Measurements from ENCODE around the gene FHOD3. TPM values are rescaled to one million over a fixed set of nuclear protein-coding genes. Genes with fewer than 3 reads are reported as not detected.

FHOD3 gene
- total RNA-seq, 1 experiment from 2014 or later, result 18.1 TPM

- BruUV-seq (replicated peaks), result no TSS peak
- CTCF ChIA-PET, result no interaction called here
- Histone ChIP-seq H3K79me2 (ENCODE audit: low read length) (no peaks in the 10 kb centered on the region), H3F3A (ENCODE audit: low read length, unreplicated experiment) (no peaks in the 10 kb centered on the region), H3K27me3 (ENCODE audit: low read length) (no peaks in the 10 kb centered on the region), H3K4me2 (ENCODE audit: low read length) (no peak overlapping the region), H3K9me2 (replicated peaks; ENCODE audit: low read length) (no peaks in the 10 kb centered on the region), H3K27ac (ENCODE audit: low read length) (no peak overlapping the region), H4K20me1 (ENCODE audit: low read length) (no peaks in the 10 kb centered on the region), H3K9me3 (ENCODE audit: low read length) (no peaks in the 10 kb centered on the region), H3K4me1 (ENCODE audit: insufficient read depth, low read length) (no peaks in the 10 kb centered on the region), H2AFZ (ENCODE audit: low read length) (no peak overlapping the region), H3K4me3 (ENCODE audit: low read length) (no peak overlapping the region), H3K36me3 (ENCODE audit: low read depth, low read length) (no peaks in the 10 kb centered on the region), H3K9ac (ENCODE audit: low read length) (no peak overlapping the region)
- POLR2A ChIA-PET (ENCODE audit: unreplicated experiment), result no interaction called here
- DNase-seq (no peak), ATAC-seq (no peak)
- TF ChIP-seq EZH2phosphoT487 (IDR thresholded peaks at IDR 0.05; ENCODE audit: borderline replicate concordance, low read length), result no peak
- no peak for TF ChIP-seq EZH2 (IDR thresholded peaks at IDR 0.05; ENCODE audit: low read length, unreplicated experiment)
- TF ChIP-seq CTCF (conservative IDR thresholded peaks at IDR 0.05; ENCODE audit: low read depth, low read length), result no peak
- intact Hi-C loops (cut with micrococcal nuclease), result no loop called here
Observed at GRCh38 chr18:36589857-36590543, 292.5 kb downstream of the FHOD3 start.

GRCh38 chr18:36590621-36591580, 293.4 kb downstream of the FHOD3 start:
- Histone ChIP-seq H3K4me1 (ENCODE audit: insufficient read depth, low read length) (no peaks in the 10 kb centered on the region), H3K36me3 (ENCODE audit: low read depth, low read length) (no peaks in the 10 kb centered on the region)
- CTCF ChIA-PET, result no interaction called here

More at GRCh38 chr18:36590621-36591580, 293.4 kb downstream of the FHOD3 start:
- Histone ChIP-seq H3K9me3 (ENCODE audit: low read length) (no peaks in the 10 kb centered on the region), H3K79me2 (ENCODE audit: low read length) (no peaks in the 10 kb centered on the region), H3F3A (ENCODE audit: low read length, unreplicated experiment) (no peaks in the 10 kb centered on the region), H3K9me2 (replicated peaks; ENCODE audit: low read length) (no peaks in the 10 kb centered on the region), H3K4me3 (ENCODE audit: low read length) (no peak overlapping the region), H4K20me1 (ENCODE audit: low read length) (no peaks in the 10 kb centered on the region), H2AFZ (ENCODE audit: low read length) (no peak overlapping the region), H3K4me2 (ENCODE audit: low read length) (no peak overlapping the region), H3K27me3 (ENCODE audit: low read length) (no peaks in the 10 kb centered on the region), H3K27ac (ENCODE audit: low read length) (no peak overlapping the region), H3K9ac (ENCODE audit: low read length) (no peak overlapping the region)
- intact Hi-C loops (cut with micrococcal nuclease), result no loop called here
- POLR2A ChIA-PET (ENCODE audit: unreplicated experiment), result no interaction called here
- no TSS peak for BruUV-seq (replicated peaks)
- ATAC-seq, result no peak
- TF ChIP-seq CTCF (conservative IDR thresholded peaks at IDR 0.05; ENCODE audit: low read depth, low read length) (no peak), EZH2 (IDR thresholded peaks at IDR 0.05; ENCODE audit: low read length, unreplicated experiment) (no peak), EZH2phosphoT487 (IDR thresholded peaks at IDR 0.05; ENCODE audit: borderline replicate concordance, low read length) (no peak)
- DNase-seq, result no peak
